A549 (cell line): ENCODE results near the gene FAF1. TPM values are rescaled to one million over a fixed set of nuclear protein-coding genes. Genes with fewer than 3 reads are reported as not detected.

Source experiments
- ATAC-seq, 2 experiments: fragments of 200-7000 bp in 1 of 2; fragments of >200 bp in 1 of 2; cut with Nextera tagmentation in 1 of 2; cut with Tn5 transposase in 1 of 2; 3 replicates each; pipeline versions ENCODE4 v1.8.0 to v1.9.1; 2018 to 2020; ENCODE audit warnings: mild to moderate bottlenecking in 1 of 2, moderate library complexity in 1 of 2
- CTCF ChIA-PET: fragments of 300-600 bp; sonication (Branson Sonifier 250); formaldehyde crosslinking; extraction: SDS; loops from one replicate; lab custom pipeline; 2021; ENCODE audit warnings: antibody characterized with exemption, inconsistent platforms; lab: Yijun Ruan, JAX
- POLR2A ChIA-PET: fragments of 350-600 bp; formaldehyde crosslinking; extraction: SDS; loops from one replicate; lab custom pipeline; 2021; ENCODE audit warnings: antibody characterized with exemption, inconsistent platforms; lab: Yijun Ruan, JAX
- DNase-seq, 2 experiments: peaks; one replicate each; pipeline versions ENCODE4 v3.0.0 to v3.0.0-alpha.2; 2011 to 2016; ENCODE audit warnings: low read depth in 1 of 2, low spot score in 1 of 2
- FAIRE-seq: peaks from 2 replicates; lab custom pipeline; 2011; peaks lifted over from hg19 to GRCh38; lab: Jason Lieb, UNC
- H3K27ac ChIP-seq, 2 experiments: fragments of >200 bp; sonication (Bioruptor Twin); formaldehyde crosslinking; 3 replicates each; pipeline ENCODE4 v1.5.1; 2016 to 2017
- H3K4me1 ChIP-seq: fragments of >200 bp; sonication (Bioruptor Twin); formaldehyde crosslinking; 3 replicates; pipeline ENCODE4 v1.6.1; 2016
- H3K4me2 ChIP-seq: fragments of >200 bp; sonication (Bioruptor Twin); formaldehyde crosslinking; 3 replicates; pipeline ENCODE4 v1.6.1; 2016
- H3K4me3 ChIP-seq: fragments of >200 bp; sonication (Bioruptor Twin); formaldehyde crosslinking; 3 replicates; pipeline ENCODE4 v1.5.1; 2016
- H3K9me3 ChIP-seq: fragments of >200 bp; sonication (Bioruptor Twin); formaldehyde crosslinking; 3 replicates; pipeline ENCODE4 v1.6.1; 2016
- BHLHE40 ChIP-seq: IDR thresholded peaks from 2 replicates; pipeline ENCODE4 v1.6.1; 2012; ENCODE audit warnings: low read depth, low read length, inconsistent platforms
- CHD2 ChIP-seq: fragments of 150-350 bp; IDR thresholded peaks from 2 replicates; pipeline ENCODE4 v1.6.1; 2014; ENCODE audit warnings: low read length; ENCODE audit not compliant: partially characterized antibody
- EHF ChIP-seq: fragments of 250-450 bp; sonication (Bioruptor Pico); IDR thresholded peaks from 2 replicates; pipeline ENCODE4 v1.5.0; 2020; ENCODE audit warnings: mild to moderate bottlenecking
- ELK1 ChIP-seq: fragments of 150-350 bp; IDR thresholded peaks from 2 replicates; pipeline ENCODE4 v1.6.1; 2014; ENCODE audit warnings: low read depth, mild to moderate bottlenecking, low read length
- ESRRA ChIP-seq: fragments of 150-350 bp; IDR thresholded peaks from 2 replicates; pipeline ENCODE4 v1.6.1; 2014; ENCODE audit warnings: mild to moderate bottlenecking, low read length, borderline replicate concordance
- FOSL2 ChIP-seq, 2 experiments: fragments of 450-650 bp in 1 of 2; fragments of >200 bp in 1 of 2; sonication (Bioruptor Twin) in 1 of 2; formaldehyde crosslinking; IDR thresholded peaks; 2 replicates each; pipeline versions ENCODE4 v1.5.0 to v1.6.1; 2016 to 2020; ENCODE audit warnings: mild to moderate bottlenecking in 1 of 2, moderate library complexity in 1 of 2
- HES2 ChIP-seq: fragments of >200 bp; sonication (Bioruptor Twin); formaldehyde crosslinking; IDR thresholded peaks from 2 replicates; pipeline ENCODE4 v1.6.1; 2016
- HOXB13 ChIP-seq: fragments of 250-450 bp; sonication (Bioruptor Pico); IDR thresholded peaks from 2 replicates; pipeline ENCODE4 v1.5.0; 2020; ENCODE audit warnings: low read depth, mild to moderate bottlenecking, moderate library complexity
- KDM1A ChIP-seq: fragments of 200-600 bp; sonication (generic); IDR thresholded peaks from 2 replicates; pipeline ENCODE4 v1.6.1; 2016; ENCODE audit warnings: low read depth, mild to moderate bottlenecking
- MYC ChIP-seq: IDR thresholded peaks from 2 replicates; pipeline ENCODE4 v1.6.1; 2012; ENCODE audit warnings: mild to moderate bottlenecking, inconsistent platforms, low read length, improper control_type of control experiment, borderline replicate concordance
- NPAS2 ChIP-seq: fragments of 250-450 bp; sonication (Bioruptor Pico); IDR thresholded peaks from 2 replicates; pipeline ENCODE4 v1.8.0; 2022; ENCODE audit warnings: mild to moderate bottlenecking, moderate library complexity, borderline replicate concordance
- PHF8 ChIP-seq: fragments of 200-600 bp; sonication (generic); IDR thresholded peaks from 2 replicates; pipeline ENCODE4 v1.6.1; 2016; ENCODE audit warnings: low read depth, mild to moderate bottlenecking, antibody characterized with exemption, moderate library complexity, borderline replicate concordance
- RCOR1 ChIP-seq: fragments of 150-350 bp; IDR thresholded peaks from 2 replicates; pipeline ENCODE4 v1.6.1; 2014; ENCODE audit warnings: antibody characterized with exemption, low read length, low read depth
- TFCP2L1 ChIP-seq: fragments of 250-450 bp; sonication (Bioruptor Pico); IDR thresholded peaks from 2 replicates; pipeline ENCODE4 v1.5.0; 2021; ENCODE audit warnings: mild to moderate bottlenecking
- TP53 ChIP-seq: fragments of 250-450 bp; sonication (Bioruptor Pico); IDR thresholded peaks from 2 replicates; pipeline ENCODE4 v1.5.0; 2021; ENCODE audit warnings: mild to moderate bottlenecking, moderate library complexity
- ZFP36 ChIP-seq: fragments of 450-650 bp; IDR thresholded peaks from 2 replicates; pipeline ENCODE4 v1.6.1; 2014; ENCODE audit warnings: borderline replicate concordance; ENCODE audit not compliant: partially characterized antibody
- WGBS: methylation state at CpG from one replicate; pipeline ENCODE4 v1.1.6; 2017; ENCODE audit errors: missing lambda C conversion rate; 5-methylcytosine and 5-hydroxymethylcytosine counted together
- polyA plus RNA-seq, 4 experiments: library from polyadenylated mRNA; depleted of rRNA in 3 of 4; stranded (reverse); fragments of >200 nt; fragmentation: RNase III in 1 of 4; extraction: RNeasy Plus Mini Kit Qiagen cat#74134 plus additional on column Dnase treatment in 1 of 4; gene quantifications; 2 replicates in 3 of 4; 3 replicates in 1 of 4; pipeline ENCODE4 v1.2.3, GENCODE V29; 2011 to 2017
- TF ChIP-seq, protein P1 (sequence below): fragments of 200-600 bp; sonication (generic); IDR thresholded peaks from 2 replicates; pipeline ENCODE4 v1.6.1; 2016; ENCODE audit warnings: antibody characterized with exemption, mild to moderate bottlenecking, moderate library complexity

FAF1 gene
- polyA plus RNA-seq, 2 of the 4 experiments (the other 2 are of a cell fraction), result 31.7 to 46.2 TPM

GRCh38 chr1:50986653-50987052, 26.6 kb upstream of the FAF1 start:
- ChIA-PET CTCF (no interaction called here), POLR2A (no interaction called here)
- no peak for ATAC-seq
- H3K4me3 ChIP-seq, result no peak overlapping the region
- no peaks in the 10 kb centered on the region for H3K9me3 ChIP-seq
- H3K27ac ChIP-seq, result no peak overlapping the region
- WGBS, result 88% methylated on average over 4 of the region's 4 CpGs
- FAIRE-seq, result no peak
- no peak for TF ChIP-seq TP53 (CRISPR knock-in tag)
- TF ChIP-seq, protein P1, sequence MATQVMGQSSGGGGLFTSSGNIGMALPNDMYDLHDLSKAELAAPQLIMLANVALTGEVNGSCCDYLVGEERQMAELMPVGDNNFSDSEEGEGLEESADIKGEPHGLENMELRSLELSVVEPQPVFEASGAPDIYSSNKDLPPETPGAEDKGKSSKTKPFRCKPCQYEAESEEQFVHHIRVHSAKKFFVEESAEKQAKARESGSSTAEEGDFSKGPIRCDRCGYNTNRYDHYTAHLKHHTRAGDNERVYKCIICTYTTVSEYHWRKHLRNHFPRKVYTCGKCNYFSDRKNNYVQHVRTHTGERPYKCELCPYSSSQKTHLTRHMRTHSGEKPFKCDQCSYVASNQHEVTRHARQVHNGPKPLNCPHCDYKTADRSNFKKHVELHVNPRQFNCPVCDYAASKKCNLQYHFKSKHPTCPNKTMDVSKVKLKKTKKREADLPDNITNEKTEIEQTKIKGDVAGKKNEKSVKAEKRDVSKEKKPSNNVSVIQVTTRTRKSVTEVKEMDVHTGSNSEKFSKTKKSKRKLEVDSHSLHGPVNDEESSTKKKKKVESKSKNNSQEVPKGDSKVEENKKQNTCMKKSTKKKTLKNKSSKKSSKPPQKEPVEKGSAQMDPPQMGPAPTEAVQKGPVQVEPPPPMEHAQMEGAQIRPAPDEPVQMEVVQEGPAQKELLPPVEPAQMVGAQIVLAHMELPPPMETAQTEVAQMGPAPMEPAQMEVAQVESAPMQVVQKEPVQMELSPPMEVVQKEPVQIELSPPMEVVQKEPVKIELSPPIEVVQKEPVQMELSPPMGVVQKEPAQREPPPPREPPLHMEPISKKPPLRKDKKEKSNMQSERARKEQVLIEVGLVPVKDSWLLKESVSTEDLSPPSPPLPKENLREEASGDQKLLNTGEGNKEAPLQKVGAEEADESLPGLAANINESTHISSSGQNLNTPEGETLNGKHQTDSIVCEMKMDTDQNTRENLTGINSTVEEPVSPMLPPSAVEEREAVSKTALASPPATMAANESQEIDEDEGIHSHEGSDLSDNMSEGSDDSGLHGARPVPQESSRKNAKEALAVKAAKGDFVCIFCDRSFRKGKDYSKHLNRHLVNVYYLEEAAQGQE, result no peak
- peaks cover 18% of the 10 kb centered on the region; the same call in 2 of the 3 replicates for H3K4me1 ChIP-seq
- no peak overlapping the region for H3K4me2 ChIP-seq
- DNase-seq, result no peak

- DNase-seq (no peak), FAIRE-seq (no peak), ATAC-seq (peak in 1 of 2 experiments; percentile 30; a peak in 2 of 6 replicates)
- no peak overlapping the region for H3K4me3 ChIP-seq
- POLR2A ChIA-PET, result no interaction called here
- TF ChIP-seq HOXB13 (CRISPR knock-in tag) (no peak), HES2 (no peak), TFCP2L1 (no peak), NPAS2 (CRISPR knock-in tag) (no peak), RCOR1 (no peak), ELK1 (no peak), BHLHE40 (no peak), MYC (no peak), FOSL2 (IDR thresholded peaks at IDR 0.05) (no peak), FOSL2 (CRISPR knock-in tag; IDR thresholded peaks at IDR 0.05) (no peak), CHD2 (no peak), EHF (no peak), ESRRA (no peak), TP53 (CRISPR knock-in tag) (no peak)
- TF ChIP-seq, all 56 proteins: peak for 0
- peak overlapping the region; percentile 20; the same call in 1 of the 3 replicates for H3K4me2 ChIP-seq
- CTCF ChIA-PET, result interaction anchor here (1.0 kb wide), 1 partner anchor 11 kb away, joined by 3 read pairs; no protein-coding TSS in a partner anchor
- WGBS, result 25% methylated on average over 1 of the region's 1 CpG
- H3K9me3 ChIP-seq, result no peaks in the 10 kb centered on the region
- H3K4me1 ChIP-seq, result peaks cover 33% of the 10 kb centered on the region; the same call in 2 of the 3 replicates
- no peak overlapping the region for H3K27ac ChIP-seq
Observed at GRCh38 chr1:50985094-50985493, 25.0 kb upstream of the FAF1 start.

- Histone ChIP-seq H3K4me2 (peak overlapping the region; percentile 84), H3K4me1 (peaks cover 37% of the 10 kb centered on the region; the same call in 2 of the 3 replicates), H3K27ac (peak overlapping the region in 1 of 2 experiments; percentile 22; a peak in 2 of 6 replicates), H3K4me3 (no peak overlapping the region), H3K9me3 (no peaks in the 10 kb centered on the region)
- CTCF ChIA-PET, result interaction anchor here (1.2 kb wide), 1 partner anchor 15 kb away, joined by 3 read pairs; no protein-coding TSS in a partner anchor
- no peak for TF ChIP-seq KDM1A
- TF ChIP-seq PHF8, result no peak
- TF ChIP-seq ZFP36, result no peak
- 26% methylated on average over 2 of the region's 2 CpGs for WGBS
- POLR2A ChIA-PET, result no interaction called here
- no peak for ATAC-seq
- no peak for FAIRE-seq
- DNase-seq, result no peak
Observed at GRCh38 chr1:50983219-50983802, 23.2 kb upstream of the FAF1 start.
